CD4-positive, alpha-beta T cell treated with Interleukin-6 at 100 ng/mL for 8 hours (primary cell): ENCODE results near the gene DCDC1.

Experiments
- DNase-seq: peaks from one replicate; pipeline ENCODE4 v3.0.0-alpha.2; 2020; ENCODE audit warnings: mixed read lengths, low spot score

DCDC1 gene

DNA sequence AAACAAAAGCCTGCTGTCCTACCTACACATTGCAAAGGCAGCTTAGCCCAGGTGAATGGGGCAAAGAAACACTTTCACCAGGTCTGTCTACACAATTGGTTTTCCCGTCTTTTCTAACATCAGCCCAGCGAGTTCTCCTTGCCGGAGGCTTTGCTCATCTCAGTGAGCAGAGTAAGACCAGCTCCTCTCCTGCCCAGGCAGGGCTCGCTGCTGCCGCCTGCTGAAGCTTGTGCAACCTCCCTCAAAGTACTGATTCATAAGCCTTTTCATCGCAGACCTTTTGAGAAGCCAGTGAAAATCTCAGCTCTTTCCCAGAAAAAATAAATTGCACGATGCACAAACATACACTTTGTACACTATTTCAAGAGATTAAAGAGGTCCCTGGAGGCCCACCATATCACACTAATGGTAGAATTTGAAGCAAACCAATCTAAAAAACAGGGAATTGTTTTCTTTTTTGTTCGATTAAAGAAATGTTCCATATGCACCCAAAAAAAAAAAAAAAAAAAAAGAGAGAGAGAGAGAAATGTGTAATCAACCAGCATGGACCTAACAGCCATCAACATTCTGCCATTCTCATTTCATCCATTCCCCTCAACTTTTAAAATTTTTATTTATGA lies 455.3 kb downstream of the DCDC1 start:
- no peak for DNase-seq

DNA sequence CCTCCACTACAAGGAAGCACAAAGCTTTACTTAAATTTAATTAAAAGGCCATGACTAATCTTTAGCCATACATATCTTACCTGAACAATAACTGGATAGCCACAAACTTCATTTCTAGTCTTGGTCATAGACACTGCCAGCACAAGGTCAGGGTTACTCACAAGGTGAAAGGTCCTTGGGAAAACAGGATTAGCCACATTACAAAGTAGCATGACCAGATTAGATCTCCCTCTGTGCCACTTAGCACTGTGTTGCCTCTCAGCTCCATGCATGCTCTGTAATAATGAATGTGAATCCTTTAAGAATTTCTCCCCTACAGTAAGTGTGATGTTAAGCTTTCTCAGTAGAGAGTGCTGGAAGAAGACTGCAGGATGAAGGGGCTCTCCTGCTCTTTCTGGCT lies 458.3 kb downstream of the DCDC1 start:
- no peak for DNase-seq

DNA sequence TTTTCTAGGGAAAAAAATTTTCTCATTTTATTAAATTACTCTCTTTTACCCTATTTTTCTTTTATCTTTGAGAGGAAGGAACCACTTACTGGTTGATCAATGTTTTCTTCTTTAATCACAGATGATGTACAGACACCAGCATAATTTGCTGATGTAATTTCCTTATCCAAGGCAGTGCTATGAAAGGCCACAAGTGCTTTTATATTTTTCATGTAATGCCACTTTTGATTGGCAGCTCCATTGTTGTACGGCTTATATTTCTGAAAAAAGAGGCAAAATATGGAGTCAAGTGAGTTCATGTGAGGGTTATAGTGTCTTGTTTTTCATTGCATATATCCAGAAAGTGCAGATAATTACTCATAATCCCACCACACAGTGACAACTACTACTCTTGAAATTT lies 460.7 kb downstream of the DCDC1 start:
- no peak for DNase-seq

DNA sequence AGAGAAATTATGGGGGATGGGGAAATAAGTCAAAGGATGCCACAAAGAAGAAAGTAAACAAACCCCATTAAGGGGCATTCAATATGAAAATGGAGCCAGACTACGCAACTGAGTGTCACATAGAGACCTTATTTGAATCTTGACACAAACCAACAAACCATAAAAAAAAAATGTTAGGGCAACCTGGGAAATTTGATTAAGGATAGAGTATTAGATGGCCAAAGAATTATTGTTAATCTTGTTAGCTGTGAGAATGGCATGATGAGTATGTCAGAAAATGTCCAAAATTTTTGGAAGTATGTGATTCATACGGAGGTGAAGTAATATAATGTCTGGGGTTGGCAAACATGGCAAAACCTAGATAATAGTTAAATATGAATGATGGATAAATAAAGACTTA lies 461.3 kb downstream of the DCDC1 start:
- no peak for DNase-seq

DNA sequence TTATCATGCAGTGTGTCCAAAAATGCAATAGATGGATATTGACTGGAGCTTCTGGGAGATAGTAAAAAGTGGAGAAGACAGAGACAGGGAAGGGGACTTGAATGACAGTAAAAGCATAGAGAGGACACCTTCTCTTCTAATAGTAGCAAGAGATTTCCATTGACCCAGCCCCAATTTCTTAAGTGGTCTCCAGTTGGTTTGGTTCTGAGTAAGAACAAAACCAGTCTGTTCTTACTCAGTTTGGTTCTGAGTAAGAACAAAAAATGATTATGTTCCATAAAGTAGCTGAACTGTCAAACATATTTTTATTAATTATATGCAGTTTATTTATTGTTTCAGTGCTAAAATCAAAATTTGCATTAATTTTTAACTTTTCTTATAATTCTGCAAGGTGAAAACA lies 466.6 kb downstream of the DCDC1 start:
- DNase-seq, result no peak

DNA sequence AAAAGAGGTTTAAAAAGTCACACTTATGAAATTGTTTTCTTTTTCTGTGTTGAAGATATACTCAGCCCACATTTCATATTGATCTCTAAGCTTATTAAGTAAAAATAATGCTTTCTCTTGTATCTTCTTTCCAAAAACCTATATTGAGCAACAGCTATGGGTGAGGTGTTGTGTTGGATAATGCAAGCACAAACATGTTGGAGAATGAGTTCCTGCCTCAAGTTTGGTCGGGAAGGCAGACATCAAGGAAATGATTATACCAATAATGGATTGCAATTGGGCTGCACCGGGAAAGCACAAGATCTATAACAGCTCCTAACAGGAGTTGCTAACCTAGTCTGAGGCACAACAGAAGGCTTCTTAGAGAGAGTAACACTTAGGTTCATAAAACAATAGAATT lies 474.5 kb downstream of the DCDC1 start:
- DNase-seq, result no peak

DNA sequence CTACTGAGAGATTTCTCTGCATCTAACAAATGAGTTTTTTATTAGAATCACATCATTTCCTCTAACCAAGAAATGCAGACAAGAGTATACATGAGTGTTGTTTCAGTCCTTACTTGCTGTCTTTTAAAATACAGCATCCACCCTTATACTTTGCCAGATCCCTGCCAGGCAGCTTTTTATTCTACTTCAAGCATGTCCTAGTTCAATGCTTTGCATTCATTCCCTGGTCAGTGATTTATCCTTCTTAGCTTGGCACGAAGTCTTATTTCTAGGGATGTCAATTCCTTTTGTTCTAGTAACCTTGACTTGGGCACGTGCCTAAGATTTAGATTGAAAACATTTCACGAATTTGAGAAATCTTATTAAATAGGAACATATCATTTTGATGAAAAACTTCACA lies 476.2 kb downstream of the DCDC1 start:
- no peak for DNase-seq

DNA sequence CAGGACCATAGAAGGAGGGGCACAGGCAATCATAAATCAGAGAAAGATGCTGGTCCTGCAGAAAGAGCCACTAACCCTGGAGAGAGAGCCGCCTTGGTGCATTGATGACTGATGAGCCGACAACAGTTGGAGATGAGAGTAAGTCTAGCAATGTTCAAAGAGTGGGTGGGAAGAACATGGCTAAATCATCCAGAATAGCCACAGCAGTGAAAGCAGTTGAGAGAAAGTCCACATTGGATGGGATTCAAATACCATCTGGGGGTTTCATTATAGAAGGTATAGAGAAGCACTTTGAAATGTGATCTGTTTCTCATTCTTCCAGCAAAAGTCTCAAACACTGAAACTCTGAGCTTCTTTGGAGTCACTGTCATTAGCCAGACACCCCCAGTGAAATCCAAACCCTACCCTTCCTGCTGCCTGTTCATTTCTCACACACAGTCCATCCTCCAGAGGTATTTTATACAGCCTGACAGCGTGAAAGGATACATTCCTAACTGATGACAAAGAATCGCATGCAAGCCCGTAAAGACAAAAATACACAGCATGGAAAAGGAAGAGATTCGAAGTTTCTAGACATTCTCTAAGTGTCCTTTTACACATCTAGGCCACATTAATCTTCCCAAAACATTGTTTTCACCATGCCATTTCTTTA lies 480.3 kb downstream of the DCDC1 start:
- DNase-seq, result no peak

DNA sequence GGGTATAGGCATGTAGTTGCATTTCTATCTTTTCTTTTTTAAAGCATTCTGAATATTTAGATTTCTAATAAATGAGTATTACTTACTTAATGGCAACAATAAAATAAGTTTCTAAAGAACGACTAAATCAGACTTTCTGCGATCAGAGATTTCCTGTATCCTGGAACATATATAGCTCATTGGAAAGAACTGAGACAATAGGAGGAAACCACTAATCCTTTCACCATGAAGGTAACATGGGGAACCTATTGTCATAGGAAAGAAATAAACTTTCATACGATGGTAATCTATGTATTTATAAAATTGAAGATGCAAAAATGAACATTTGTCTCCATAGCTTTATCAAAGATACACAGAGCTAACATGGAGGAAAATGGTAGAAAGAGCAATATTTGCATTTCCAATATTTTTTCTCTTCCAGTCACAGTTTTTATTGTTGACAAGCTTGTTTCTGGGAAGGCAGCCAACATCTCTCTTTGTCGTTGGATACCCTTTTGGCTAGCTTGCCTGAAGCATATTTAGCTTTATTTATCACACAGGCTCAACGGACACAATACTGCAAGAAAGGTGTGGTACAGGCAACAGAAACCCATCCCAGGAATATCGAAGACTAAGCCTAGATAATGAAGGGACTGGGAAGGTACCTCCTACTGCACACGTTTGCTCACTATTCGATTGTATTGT lies 490.1 kb downstream of the DCDC1 start:
- no peak for DNase-seq

DNA sequence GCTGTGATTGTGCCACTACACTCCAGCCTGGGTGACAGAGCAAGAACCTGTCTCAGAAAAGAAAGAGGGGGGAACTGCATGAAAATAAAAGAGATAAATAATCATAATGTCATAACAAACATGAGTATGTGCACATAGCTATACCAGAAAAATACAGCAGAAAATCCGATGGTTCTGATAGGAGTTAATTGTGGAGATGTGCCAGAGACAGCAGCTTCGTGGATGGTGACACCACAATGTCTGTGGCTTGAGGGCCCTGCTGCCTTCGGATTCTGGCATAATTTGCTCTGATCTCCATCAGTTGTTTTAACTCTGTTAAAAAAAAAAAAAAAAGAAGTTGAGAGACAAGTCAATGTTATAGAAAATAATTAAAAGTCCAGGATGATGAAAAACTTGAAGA lies 491.1 kb downstream of the DCDC1 start:
- no peak for DNase-seq

DNA sequence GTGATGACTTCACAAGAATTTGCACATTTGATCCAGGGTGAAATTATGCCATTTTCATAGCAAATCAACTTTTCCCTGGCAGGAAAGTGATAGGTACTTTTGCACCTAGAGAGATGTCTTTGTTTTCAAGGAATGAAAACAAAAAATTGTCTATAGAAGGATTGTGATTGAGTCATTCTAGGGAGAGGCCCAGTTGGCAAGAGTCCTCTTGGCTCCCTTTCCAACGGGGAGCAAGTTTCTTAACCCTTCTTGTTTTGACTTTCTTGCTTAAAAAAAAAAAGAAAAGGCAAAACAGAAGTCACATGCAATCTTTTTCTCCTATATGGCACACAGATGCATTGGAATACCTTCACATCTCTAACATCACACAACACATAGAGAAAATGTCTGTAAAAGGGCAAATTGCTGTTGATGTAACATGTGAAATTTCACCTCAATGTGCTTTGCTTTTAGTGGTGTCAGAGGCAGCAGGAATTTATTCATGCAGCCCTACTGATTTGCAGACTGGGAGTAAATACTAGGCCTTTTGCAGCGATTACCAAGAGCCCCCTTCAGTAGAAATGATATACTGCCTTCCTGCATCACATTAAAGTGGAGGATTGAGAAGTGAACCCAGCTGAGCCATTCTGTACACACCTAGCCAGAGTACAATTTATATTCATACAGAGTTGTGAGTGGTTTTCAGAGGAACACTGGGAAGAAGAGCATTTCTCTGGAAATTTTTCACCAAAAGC lies 492.7 kb downstream of the DCDC1 start:
- no peak for DNase-seq

DNA sequence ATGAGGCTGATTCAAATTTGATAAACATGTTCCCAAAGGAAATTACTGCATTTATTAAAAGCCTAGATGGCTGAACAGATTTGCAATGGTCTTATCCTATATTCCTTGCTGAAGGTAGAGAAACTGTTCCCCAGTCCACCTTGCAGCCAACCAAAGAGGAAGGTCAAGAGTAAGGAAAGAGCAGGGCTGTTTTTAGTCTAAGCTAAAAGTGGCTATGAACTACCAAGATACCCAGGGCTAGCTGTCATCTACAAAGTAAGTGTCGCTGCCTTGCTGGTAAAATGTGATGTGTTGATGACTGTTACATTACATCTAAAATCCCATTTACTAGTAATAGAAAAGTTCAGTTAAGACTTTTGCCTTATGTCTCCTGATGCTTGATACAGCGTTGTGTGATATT lies 493.3 kb downstream of the DCDC1 start:
- DNase-seq, result no peak

DNA sequence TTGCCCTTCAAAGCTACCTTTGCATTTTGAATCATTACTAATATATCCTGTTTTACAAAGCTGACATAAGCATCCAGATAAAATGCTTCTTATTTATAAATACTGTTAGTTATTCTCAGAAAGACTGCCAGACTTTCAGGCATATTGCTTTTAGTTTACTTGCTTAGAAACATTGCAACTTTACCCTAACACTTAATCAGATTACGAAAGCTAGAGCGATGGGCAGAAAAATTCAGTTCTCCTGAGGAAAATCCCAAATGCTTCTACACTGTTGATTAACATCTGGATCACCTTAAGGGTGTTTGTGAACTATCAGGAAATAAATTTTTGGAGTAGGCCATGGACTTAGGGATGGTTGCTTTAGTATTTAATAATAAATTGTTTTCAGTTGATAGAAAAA lies 493.7 kb downstream of the DCDC1 start:
- DNase-seq, result no peak

DNA sequence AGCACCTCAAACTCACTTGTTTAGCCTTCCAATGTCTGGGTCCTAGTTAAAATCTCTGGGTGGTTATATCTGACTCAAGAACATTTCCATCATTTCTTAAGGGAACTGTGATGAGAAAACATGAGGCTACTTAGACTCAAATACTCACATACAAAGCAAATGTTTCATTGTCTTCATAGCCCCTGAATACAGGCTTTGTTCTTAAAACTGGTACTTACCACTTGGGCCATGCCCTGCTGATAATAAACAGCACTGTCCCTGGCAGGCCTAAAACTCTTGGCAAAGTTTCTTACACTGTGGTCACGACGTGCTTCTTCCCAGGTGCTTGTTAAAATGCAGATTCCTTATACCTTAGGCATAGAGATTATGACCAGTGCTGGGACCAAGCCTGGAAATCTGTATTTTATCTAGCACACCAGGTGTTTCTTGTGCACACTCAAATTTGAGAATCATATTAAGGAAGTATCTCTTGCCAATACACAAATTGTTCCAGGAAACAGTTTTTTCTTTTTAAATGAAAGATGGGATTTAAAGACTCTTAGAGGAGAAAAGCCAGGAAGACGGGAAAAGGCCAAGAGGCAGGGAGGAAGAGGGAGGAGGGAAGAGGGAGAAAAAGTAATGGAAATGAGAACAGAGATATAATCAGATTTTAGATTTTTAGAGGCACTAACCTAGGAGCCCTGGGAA lies 495.5 kb downstream of the DCDC1 start:
- DNase-seq, result no peak

DNA sequence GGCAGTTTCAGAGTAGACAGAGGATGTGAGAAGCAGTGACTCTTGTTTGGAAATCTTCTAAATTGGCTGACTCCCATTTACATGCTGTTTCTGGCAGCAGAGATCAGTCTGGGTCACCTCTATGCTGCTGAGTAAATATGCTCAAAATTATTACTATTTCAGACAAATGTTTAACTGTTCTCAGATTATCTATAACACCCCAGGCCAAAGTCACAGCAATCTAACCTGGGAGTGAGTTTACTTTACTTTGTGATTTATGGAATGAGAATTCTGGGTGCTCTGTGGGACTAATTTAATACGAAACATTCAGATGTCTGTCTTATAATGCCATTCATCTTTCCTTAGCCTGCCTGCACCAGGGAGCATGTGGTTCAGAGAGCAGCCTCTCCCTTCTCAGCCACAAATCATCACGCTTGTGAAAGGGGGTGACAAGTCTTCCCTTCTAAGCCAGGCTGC lies 500.9 kb downstream of the DCDC1 start:
- DNase-seq, result no peak

DNA sequence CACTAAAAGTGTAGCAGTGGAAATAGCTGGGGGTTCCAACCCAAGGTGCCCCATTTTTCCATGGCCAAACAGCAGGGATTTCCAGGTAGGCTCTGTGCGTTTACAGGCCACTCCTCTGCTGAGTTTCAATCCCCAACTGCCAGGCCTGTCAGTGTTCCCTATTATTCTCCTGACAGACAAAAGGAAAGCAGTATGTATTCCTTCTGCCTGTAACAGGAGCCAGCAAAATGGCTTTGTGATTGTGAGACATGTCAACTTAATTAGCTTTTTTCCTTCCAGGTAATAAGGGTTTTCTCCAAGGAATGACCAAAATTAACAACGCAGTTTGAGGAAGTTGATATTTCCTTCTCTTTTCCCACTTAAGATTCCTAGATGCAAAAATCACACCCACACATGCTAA lies 506.3 kb downstream of the DCDC1 start:
- no peak for DNase-seq

DNA sequence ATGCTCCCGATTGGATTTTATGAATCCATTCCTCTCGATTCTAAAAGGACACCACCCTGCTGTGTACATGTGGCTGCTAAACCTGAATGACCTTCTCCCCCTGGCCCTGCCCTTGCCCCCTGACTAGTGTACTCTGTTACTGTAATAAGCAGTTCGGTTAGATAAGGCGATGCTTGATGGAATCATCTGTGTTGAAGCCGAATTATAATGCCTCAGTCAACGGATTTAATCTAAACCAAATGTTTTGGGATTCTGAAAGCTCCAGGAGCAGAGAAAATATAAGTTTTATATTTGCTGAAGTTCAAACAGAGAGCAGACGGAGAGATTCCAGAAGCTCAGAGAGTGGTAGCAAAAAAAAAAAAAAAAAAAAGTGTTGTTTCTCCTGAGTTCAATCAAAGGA lies 508.0 kb downstream of the DCDC1 start:
- DNase-seq, result no peak

DNA sequence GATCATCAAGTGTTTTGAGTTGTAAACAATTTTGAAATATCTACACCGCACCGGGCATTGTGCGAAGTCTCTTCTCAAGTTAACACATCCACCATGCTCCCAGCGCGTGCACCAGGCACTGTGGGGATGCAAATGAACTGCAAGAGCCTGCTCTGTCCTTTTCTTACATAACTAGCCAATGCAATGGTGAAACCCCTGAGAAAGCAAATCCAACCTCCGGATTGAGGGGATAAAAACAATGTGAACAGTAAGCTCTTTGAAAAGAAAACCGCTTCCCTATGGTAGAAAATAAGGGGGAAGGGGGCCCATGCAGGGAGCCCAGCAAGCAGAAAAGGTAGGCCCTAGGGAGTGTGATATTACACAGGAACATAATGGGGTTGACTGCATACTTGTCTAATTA lies 508.5 kb downstream of the DCDC1 start:
- no peak for DNase-seq

DNA sequence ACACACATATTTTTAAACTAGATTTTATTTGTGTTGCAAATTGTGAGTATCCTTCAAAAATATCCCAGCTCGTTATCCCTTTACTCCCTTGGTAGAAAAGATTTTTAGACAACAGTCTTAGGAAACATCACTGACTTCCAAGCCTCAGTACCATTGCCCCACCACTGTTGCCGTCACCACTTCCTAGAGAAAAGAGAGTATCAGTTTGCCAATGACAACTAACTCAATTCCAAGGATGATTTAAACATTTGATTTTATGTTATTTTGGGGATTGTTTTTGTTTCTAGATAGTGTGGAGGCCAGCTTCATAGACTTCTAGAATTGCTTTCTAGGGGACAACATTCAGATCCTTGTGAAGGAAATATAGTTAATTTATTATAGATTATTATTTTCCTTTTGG lies 509.4 kb downstream of the DCDC1 start:
- DNase-seq, result no peak

DNA sequence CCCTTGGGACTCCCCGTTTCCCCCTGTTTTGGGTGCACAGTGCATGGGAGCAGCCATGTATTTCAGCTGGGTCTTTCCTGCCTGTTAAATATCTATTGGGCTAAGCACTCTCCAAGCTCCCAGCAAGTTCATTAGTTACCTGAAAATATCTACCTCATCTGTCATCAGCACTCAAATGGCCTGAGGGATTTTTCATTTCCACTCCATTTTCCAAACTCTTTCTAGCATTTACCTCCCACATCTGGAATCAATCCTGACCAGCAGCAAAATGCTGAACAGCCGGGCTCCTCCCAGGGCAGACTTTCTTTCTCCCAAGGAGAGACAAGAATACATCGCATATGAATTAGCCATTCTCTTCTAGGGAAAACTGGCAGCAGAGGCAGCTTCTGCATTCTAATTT lies 509.9 kb downstream of the DCDC1 start:
- DNase-seq, result no peak

DNA sequence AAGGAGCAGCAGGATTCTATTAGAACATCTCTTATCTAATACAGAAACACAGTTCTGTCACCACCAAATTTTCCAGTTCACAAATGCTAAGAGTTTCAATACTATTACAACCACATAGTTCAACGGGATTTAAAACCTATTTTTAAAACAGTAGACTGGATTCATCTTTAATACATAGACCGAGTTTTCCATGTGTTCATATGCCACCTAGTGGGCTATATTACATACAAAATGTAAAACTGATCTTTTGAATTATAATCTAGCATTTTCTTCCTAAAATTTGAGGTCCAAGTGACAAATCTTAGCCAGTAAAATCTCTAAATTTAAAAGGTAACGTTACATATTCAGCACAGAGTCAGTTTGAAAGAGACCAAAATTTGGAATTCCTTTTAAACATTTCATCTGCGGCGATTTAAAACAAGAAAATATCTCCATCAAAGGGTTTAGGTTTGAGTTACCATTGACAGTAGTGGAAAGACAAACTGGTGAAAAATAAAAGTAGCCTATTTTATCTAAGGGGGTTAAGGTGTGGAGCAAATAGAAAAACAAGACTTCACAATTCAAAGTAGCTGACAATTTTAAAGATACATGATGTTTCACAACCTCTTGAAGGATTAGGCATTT lies 514.0 kb downstream of the DCDC1 start:
- DNase-seq, result no peak

DNA sequence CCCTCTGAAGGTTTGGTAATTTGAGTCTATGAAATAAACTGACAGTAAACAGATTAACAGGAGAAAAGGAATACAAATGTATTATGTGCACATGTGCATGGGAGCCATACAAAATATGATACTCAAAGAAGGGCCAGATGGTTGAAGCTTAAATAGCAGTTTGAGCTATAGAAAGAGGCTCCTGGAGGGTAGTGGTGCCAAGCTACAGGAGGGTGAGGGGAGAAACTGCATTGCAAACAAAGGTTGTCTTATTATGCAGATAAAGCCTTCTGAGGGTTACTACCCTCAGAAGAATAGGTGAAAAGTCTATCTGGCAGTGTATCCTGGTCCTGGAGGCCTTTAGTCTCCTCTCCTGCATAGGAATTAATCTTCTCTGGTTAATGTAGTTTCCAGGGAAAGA lies 516.1 kb downstream of the DCDC1 start:
- no peak for DNase-seq
